Hepatocyte (in vitro differentiated cells): ENCODE measurements around the gene IKBKE. TPM values are rescaled to one million over a fixed set of nuclear protein-coding genes. Genes with fewer than 3 reads are reported as not detected.

Source experiments
- DNase-seq: peaks from one replicate; pipeline ENCODE4 v3.0.0-alpha.2; 2016; ENCODE audit warnings: low spot score
- H2AFZ ChIP-seq: fragments of 200-600 bp; sonication (generic); 2 replicates; pipeline ENCODE4 v1.6.0; 2016; ENCODE audit warnings: antibody characterized with exemption, mild to moderate bottlenecking
- H3K27ac ChIP-seq: fragments of 200-600 bp; sonication (generic); 2 replicates; pipeline ENCODE4 v1.5.1; 2016; ENCODE audit warnings: mild to moderate bottlenecking
- H3K27me3 ChIP-seq: fragments of 200-600 bp; sonication (generic); 2 replicates; pipeline ENCODE4 v1.6.1; 2016
- H3K36me3 ChIP-seq: fragments of 200-600 bp; sonication (generic); replicated peaks from 2 replicates; pipeline ENCODE4 v1.5.1; 2016; ENCODE audit warnings: low read depth; ENCODE audit not compliant: insufficient read depth
- H3K4me1 ChIP-seq: fragments of 200-600 bp; sonication (generic); 2 replicates; pipeline ENCODE4 v1.5.1; 2016; ENCODE audit warnings: mild to moderate bottlenecking, moderate library complexity; ENCODE audit not compliant: insufficient read depth
- H3K4me2 ChIP-seq: fragments of 200-600 bp; sonication (generic); 2 replicates; pipeline ENCODE4 v1.6.0; 2016
- H3K4me3 ChIP-seq: fragments of 200-600 bp; sonication (generic); 2 replicates; pipeline ENCODE4 v1.5.1; 2016; ENCODE audit warnings: mild to moderate bottlenecking
- H3K79me2 ChIP-seq: fragments of 200-600 bp; sonication (generic); 2 replicates; pipeline ENCODE4 v1.6.0; 2017; ENCODE audit warnings: mild to moderate bottlenecking
- H3K9me2 ChIP-seq: fragments of 200-600 bp; sonication (generic); replicated peaks from 2 replicates; pipeline ENCODE4 v1.6.0; 2017; ENCODE audit warnings: mild to moderate bottlenecking; ENCODE audit not compliant: insufficient read depth
- H3K9me3 ChIP-seq: fragments of 200-600 bp; sonication (generic); 2 replicates; pipeline ENCODE4 v1.5.1; 2016; ENCODE audit warnings: low read depth, mild to moderate bottlenecking
- H4K20me1 ChIP-seq: fragments of 200-600 bp; sonication (generic); 2 replicates; pipeline ENCODE4 v1.6.0; 2016; ENCODE audit warnings: mild to moderate bottlenecking; ENCODE audit not compliant: insufficient read depth, poor library complexity, severe bottlenecking
- EZH2 ChIP-seq: fragments of 200-600 bp; sonication (generic); IDR thresholded peaks from 2 replicates; pipeline ENCODE4 v1.6.1; 2016; ENCODE audit warnings: antibody characterized with exemption, mild to moderate bottlenecking, borderline replicate concordance
- EZH2phosphoT487 ChIP-seq: fragments of 200-600 bp; sonication (generic); IDR thresholded peaks from one replicate; pipeline ENCODE4 v1.6.1; 2018; ENCODE audit warnings: antibody characterized with exemption, mild to moderate bottlenecking, low read depth, moderate library complexity; ENCODE audit not compliant: unreplicated experiment, severe bottlenecking
- WGBS: methylation state at CpG from one replicate; pipeline ENCODE4 v1.1.6; 2016; ENCODE audit warnings: low lambda C conversion rate; ENCODE audit errors: missing lambda C conversion rate; 5-methylcytosine and 5-hydroxymethylcytosine counted together
- polyA plus RNA-seq: library from polyadenylated mRNA; unstranded; fragments of >200 nt; fragmentation: Nextera tagmentation; extraction: Ambion mirVana; gene quantifications from 2 replicates; pipeline ENCODE4 v1.2.1, GENCODE V29; 2016
- total RNA-seq: library from RNA; depleted of rRNA; stranded (reverse); fragments of >200 nt; gene quantifications from 2 replicates; pipeline ENCODE4 v1.2.3, GENCODE V29; 2014
- TF ChIP-seq, protein P1 (sequence below): fragments of 200-600 bp; sonication (generic); IDR thresholded peaks from 2 replicates; pipeline ENCODE4 v1.5.1; 2016; ENCODE audit warnings: antibody characterized with exemption, mild to moderate bottlenecking; ENCODE audit not compliant: poor library complexity

Gene IKBKE
- total and polyA plus RNA-seq, 2 experiments from 2014 or later, result 5.9 to 6.4 TPM

DNA sequence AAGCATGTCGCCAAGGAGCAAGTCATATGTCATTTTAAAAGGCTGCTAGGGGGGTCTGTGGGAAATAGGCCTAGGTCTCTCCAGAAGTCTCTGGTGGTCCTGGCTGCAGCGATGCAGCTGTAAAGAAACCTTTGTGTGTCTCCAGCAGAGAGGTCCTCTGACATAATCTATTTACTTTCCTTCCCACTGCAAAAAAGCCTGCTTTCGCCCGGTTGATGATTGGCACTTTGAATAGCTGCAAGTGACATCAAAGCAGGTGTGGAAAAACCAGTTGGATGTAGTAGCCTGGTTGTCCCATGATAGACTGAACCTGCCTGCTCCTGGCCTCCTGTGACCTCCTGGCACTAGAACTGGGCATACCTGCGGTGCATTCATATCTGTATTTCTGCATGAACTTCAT is 50.9 kb downstream of the IKBKE start:
- Histone ChIP-seq H3K4me3 (no peak overlapping the region), H3K4me2 (no peak overlapping the region), H3K27me3 (no peaks in the 10 kb centered on the region), H3K36me3 (no peaks in the 10 kb centered on the region), H3K9me3 (no peaks in the 10 kb centered on the region), H3K27ac (no peak overlapping the region), H3K4me1 (peaks cover 6% of the 10 kb centered on the region), H3K9me2 (no peaks in the 10 kb centered on the region), H3K79me2 (no peaks in the 10 kb centered on the region), H2AFZ (no peak overlapping the region), H4K20me1 (no peaks in the 10 kb centered on the region)
- DNase-seq, result peak; percentile 49
- 60% methylated on average over 5 of the region's 5 CpGs for WGBS
- no peak for TF ChIP-seq EZH2phosphoT487
- TF ChIP-seq EZH2, result no peak
- TF ChIP-seq, protein P1, sequence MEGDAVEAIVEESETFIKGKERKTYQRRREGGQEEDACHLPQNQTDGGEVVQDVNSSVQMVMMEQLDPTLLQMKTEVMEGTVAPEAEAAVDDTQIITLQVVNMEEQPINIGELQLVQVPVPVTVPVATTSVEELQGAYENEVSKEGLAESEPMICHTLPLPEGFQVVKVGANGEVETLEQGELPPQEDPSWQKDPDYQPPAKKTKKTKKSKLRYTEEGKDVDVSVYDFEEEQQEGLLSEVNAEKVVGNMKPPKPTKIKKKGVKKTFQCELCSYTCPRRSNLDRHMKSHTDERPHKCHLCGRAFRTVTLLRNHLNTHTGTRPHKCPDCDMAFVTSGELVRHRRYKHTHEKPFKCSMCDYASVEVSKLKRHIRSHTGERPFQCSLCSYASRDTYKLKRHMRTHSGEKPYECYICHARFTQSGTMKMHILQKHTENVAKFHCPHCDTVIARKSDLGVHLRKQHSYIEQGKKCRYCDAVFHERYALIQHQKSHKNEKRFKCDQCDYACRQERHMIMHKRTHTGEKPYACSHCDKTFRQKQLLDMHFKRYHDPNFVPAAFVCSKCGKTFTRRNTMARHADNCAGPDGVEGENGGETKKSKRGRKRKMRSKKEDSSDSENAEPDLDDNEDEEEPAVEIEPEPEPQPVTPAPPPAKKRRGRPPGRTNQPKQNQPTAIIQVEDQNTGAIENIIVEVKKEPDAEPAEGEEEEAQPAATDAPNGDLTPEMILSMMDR, result no peak

DNA sequence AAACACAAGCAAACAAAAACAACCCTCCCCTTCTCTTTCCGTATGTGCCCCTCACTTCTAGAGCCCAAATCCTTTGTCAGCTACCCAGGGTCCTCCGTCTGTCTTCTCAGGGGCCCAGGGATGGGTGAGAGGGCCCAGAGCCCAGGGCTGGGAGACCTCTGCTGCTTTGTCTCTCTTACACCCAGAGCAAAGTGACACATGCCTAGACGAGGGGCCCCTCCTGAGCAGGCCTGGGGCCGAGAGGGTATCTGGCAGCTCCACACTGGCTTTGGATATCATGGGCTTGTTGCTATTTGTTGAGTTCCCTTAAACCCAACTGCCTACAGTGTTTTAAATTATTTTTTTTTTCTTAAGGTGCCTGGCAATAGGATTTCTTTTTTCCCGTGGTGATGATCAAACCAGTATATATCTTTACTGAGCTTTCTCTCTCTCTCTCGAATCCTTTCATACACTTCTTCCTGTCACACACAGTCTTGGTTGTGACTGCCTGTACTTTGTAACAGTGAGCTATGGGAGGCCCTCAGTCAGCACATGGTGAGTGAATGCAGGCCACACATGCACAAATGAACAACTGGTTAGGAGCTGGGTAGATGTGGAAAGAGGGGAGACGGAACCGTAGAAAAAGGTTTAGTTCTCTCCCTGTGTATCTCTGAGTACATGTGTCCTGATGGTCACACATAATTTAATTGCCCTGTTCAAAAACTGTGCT is 51.6 kb downstream of the IKBKE start:
- WGBS, result 53% methylated on average over 8 of the region's 8 CpGs
- H3K27ac ChIP-seq, result no peak overlapping the region
- H3K27me3 ChIP-seq, result no peaks in the 10 kb centered on the region
- no peak for DNase-seq
- TF ChIP-seq, protein P1, result no peak
- TF ChIP-seq EZH2, result no peak
- TF ChIP-seq EZH2phosphoT487, result no peak
- no peaks in the 10 kb centered on the region for H3K9me3 ChIP-seq
- H3K36me3 ChIP-seq, result no peaks in the 10 kb centered on the region
- no peak overlapping the region for H3K4me3 ChIP-seq
- peaks cover 6% of the 10 kb centered on the region for H3K4me1 ChIP-seq
- no peaks in the 10 kb centered on the region for H3K79me2 ChIP-seq
- H4K20me1 ChIP-seq, result no peaks in the 10 kb centered on the region
- H2AFZ ChIP-seq, result no peak overlapping the region
- H3K9me2 ChIP-seq, result no peaks in the 10 kb centered on the region
- no peak overlapping the region for H3K4me2 ChIP-seq

DNA sequence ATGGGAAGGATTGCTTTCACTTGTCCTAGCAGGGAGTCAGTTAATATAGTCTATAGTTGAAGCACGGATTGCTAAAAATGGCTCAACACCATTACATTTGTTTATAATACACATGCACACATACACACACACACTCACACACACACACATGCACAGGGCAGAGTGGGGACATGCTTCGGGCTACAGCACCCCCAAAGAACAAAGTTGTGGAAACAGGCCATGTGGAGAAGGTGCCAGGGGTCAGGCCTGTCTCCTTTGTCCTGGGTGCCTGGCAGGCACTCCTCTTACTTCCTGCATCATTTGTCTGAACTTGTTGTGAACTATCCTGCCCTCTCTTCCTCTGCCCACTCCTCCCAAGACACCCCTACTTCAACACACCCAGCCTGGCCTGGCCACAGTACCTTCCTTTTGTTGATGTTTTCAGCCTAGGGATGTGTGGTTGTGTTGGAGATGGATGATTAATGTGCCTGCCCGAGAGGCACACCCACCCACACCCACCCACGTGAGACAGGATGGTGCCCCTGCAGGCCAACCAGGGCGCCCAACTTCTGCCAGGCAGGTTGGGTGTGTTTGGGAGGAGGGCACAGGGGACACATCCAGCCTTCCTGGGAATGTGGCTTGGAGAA is 54.6 kb downstream of the IKBKE start:
- 80% methylated on average over 5 of the region's 5 CpGs for WGBS
- no peak overlapping the region for H2AFZ ChIP-seq
- no peaks in the 10 kb centered on the region for H3K36me3 ChIP-seq
- H3K9me3 ChIP-seq, result no peaks in the 10 kb centered on the region
- H3K4me1 ChIP-seq, result peaks cover 6% of the 10 kb centered on the region
- H3K4me2 ChIP-seq, result no peak overlapping the region
- H4K20me1 ChIP-seq, result no peaks in the 10 kb centered on the region
- no peaks in the 10 kb centered on the region for H3K9me2 ChIP-seq
- no peak overlapping the region for H3K27ac ChIP-seq
- DNase-seq, result no peak
- no peak for TF ChIP-seq EZH2phosphoT487
- no peak for TF ChIP-seq EZH2
- TF ChIP-seq, protein P1, result no peak
- no peaks in the 10 kb centered on the region for H3K79me2 ChIP-seq
- no peaks in the 10 kb centered on the region for H3K27me3 ChIP-seq
- no peak overlapping the region for H3K4me3 ChIP-seq
